ENCODE results near the gene OR10A3.

- TF ChIP-seq CTCF (conservative IDR thresholded peaks at IDR 0.05; ENCODE audit: low read depth, low read length) (no peak), EZH2 (IDR thresholded peaks at IDR 0.05; ENCODE audit: borderline replicate concordance, low read depth, low read length, poor library complexity, severe bottlenecking) (no peak)
Observed at GRCh38 chr11:7903940-7904339, 37.6 kb downstream of the OR10A3 start.

Measured in A673 (cell line).